K562 (cell line): ENCODE results near the gene C2CD4C. TPM values are rescaled to one million over a fixed set of nuclear protein-coding genes. Genes with fewer than 3 reads are reported as not detected.

ENCODE experiments used
- ATAC-seq: fragments of 200-7000 bp; cut with Tn5 transposase; 3 replicates; pipeline ENCODE4 v1.9.1; 2020; ENCODE audit warnings: moderate library complexity
- BruUV-seq: library from RNA; stranded (reverse); fragments of 400-500 nt; replicated peaks from 2 replicates; lab custom pipeline; 2021; lab: Mats Ljungman, UMichigan
- CTCF ChIA-PET: fragments of 300-600 bp; formaldehyde crosslinking; extraction: SDS; loops from one replicate; lab custom pipeline; 2021; ENCODE audit warnings: low intra/inter-chr PET ratio; lab: Yijun Ruan, JAX
- POLR2A ChIA-PET: fragments of 300-600, 350-650 bp; sonication (Branson Sonifier 250); formaldehyde crosslinking; extraction: SDS; loops from one replicate; lab custom pipeline; 2021; ENCODE audit warnings: antibody characterized with exemption, inconsistent platforms; lab: Yijun Ruan, JAX
- DNase-seq, 4 experiments: peaks; one replicate each; pipeline versions ENCODE4 v3.0.0 to v3.0.0-alpha.2; 2011 to 2018; ENCODE audit warnings: low spot score in 3 of 4, mixed read lengths in 3 of 4; ENCODE audit errors: extremely low read depth in 1 of 4
- FAIRE-seq: peaks from 2 replicates; lab custom pipeline; 2011; peaks lifted over from hg19 to GRCh38; lab: Jason Lieb, UNC
- H2AFZ ChIP-seq: 2 replicates; pipeline ENCODE4 v1.6.0; 2011; ENCODE audit warnings: low read depth, low read length, control low read depth, inconsistent platforms
- H3K27ac ChIP-seq: fragments of 200-600 bp; 3 replicates; pipeline ENCODE4 v1.8.0; 2011; ENCODE audit warnings: low read depth, mild to moderate bottlenecking, control low read depth, inconsistent platforms, low read length, moderate library complexity, mixed read lengths; ENCODE audit errors: extremely low read depth
- H3K27me3 ChIP-seq, 2 experiments: fragments of 300-600 bp in 1 of 2; 2 replicates in 1 of 2; 3 replicates in 1 of 2; pipeline versions ENCODE4 v1.6.0 to v1.8.0; 2011; ENCODE audit warnings: inconsistent platforms in 2 of 2, low read length in 2 of 2, mild to moderate bottlenecking in 1 of 2, mixed read lengths in 1 of 2, moderate library complexity in 1 of 2; ENCODE audit not compliant: control insufficient read depth in 2 of 2, insufficient read depth in 2 of 2
- H3K36me3 ChIP-seq: fragments of 300-600 bp; 3 replicates; pipeline ENCODE4 v1.8.0; 2011; ENCODE audit warnings: mild to moderate bottlenecking, low read length, inconsistent platforms; ENCODE audit not compliant: control insufficient read depth, insufficient read depth
- H3K4me1 ChIP-seq, 2 experiments: fragments of 200-600 bp in 1 of 2; replicated peaks in 1 of 2; 2 replicates in 1 of 2; 3 replicates in 1 of 2; pipeline versions ENCODE4 v1.5.1 to v1.8.0; 2011; ENCODE audit warnings: inconsistent platforms in 2 of 2, low read length in 2 of 2, mild to moderate bottlenecking in 1 of 2, mixed read lengths in 1 of 2, moderate library complexity in 1 of 2; ENCODE audit not compliant: control insufficient read depth in 2 of 2, insufficient read depth in 2 of 2
- H3K4me2 ChIP-seq: 2 replicates; pipeline ENCODE4 v1.6.1; 2011; ENCODE audit warnings: low read length, control low read depth, inconsistent platforms, mixed read lengths; ENCODE audit not compliant: insufficient read depth
- H3K4me3 ChIP-seq: fragments of 200-600 bp; sonication (generic), shearing (Covaris generic); 2 replicates; pipeline ENCODE4 v1.5.1; 2016; ENCODE audit warnings: control low read depth, inconsistent platforms
- H3K79me2 ChIP-seq: fragments of 200-600 bp; 3 replicates; pipeline ENCODE4 v1.8.0; 2011; ENCODE audit warnings: low read length, inconsistent platforms; ENCODE audit not compliant: control insufficient read depth, insufficient read depth
- H3K9ac ChIP-seq, 2 experiments: 2 replicates each; pipeline versions ENCODE4 v1.6.0 to v1.6.1; 2011; ENCODE audit warnings: low read depth in 2 of 2, low read length in 2 of 2, control low read depth in 1 of 2, inconsistent platforms in 1 of 2, mild to moderate bottlenecking in 1 of 2, mixed read lengths in 1 of 2; ENCODE audit not compliant: insufficient read depth in 1 of 2
- H3K9me1 ChIP-seq: one replicate; pipeline ENCODE4 v1.6.0; 2011; ENCODE audit warnings: inconsistent platforms, mild to moderate bottlenecking, low read length, moderate library complexity; ENCODE audit not compliant: control insufficient read depth, insufficient read depth
- H3K9me3 ChIP-seq: replicated peaks from 2 replicates; pipeline ENCODE4 v1.5.1; 2011; ENCODE audit warnings: low read depth, low read length, inconsistent platforms; ENCODE audit not compliant: control insufficient read depth, insufficient read depth
- H4K20me1 ChIP-seq: replicated peaks from 2 replicates; pipeline ENCODE4 v1.6.1; 2011; ENCODE audit warnings: low read length, inconsistent platforms, mixed read lengths; ENCODE audit not compliant: control insufficient read depth, insufficient read depth
- BRD9 ChIP-seq: fragments of 450-650 bp; IDR thresholded peaks from 2 replicates; pipeline ENCODE4 v1.6.1; 2018; ENCODE audit warnings: low read depth; ENCODE audit not compliant: partially characterized antibody
- CEBPB ChIP-seq: fragments of 450-650 bp; IDR thresholded peaks from 2 replicates; pipeline ENCODE4 v1.6.1; 2016; ENCODE audit warnings: missing genetic modification characterization, missing compliant biosample characterization
- CEBPG ChIP-seq, 3 experiments: fragments of 200-800 bp in 1 of 3; sonication (Bioruptor generic) in 1 of 3; sonication (generic) in 1 of 3; formaldehyde crosslinking in 1 of 3; IDR thresholded peaks in 2 of 3; conservative IDR thresholded peaks in 1 of 3; 2 replicates each; pipeline versions ENCODE4 v1.6.1 to v1.8.0; 2016 to 2022; ENCODE audit warnings: missing compliant biosample characterization in 2 of 3, missing genetic modification characterization in 2 of 3, mild to moderate bottlenecking in 1 of 3, missing genetic modification reagents in 1 of 3
- GTF2E2 ChIP-seq: fragments of 200-800 bp; sonication (Bioruptor generic); IDR thresholded peaks from 2 replicates; pipeline ENCODE4 v1.6.1; 2016; ENCODE audit warnings: missing genetic modification characterization, missing compliant biosample characterization
- JUND ChIP-seq, 2 experiments: IDR thresholded peaks; 2 replicates in 1 of 2; 3 replicates in 1 of 2; pipeline ENCODE4 v1.6.1; 2011; ENCODE audit warnings: borderline replicate concordance in 2 of 2, low read depth in 2 of 2, low read length in 2 of 2, improper control_type of control experiment in 1 of 2, missing biosample characterization in 1 of 2, missing genetic modification characterization in 1 of 2, missing genetic modification reagents in 1 of 2
- NCOA6 ChIP-seq: fragments of 450-650 bp; IDR thresholded peaks from 2 replicates; pipeline ENCODE4 v1.6.1; 2017; ENCODE audit warnings: mild to moderate bottlenecking
- ZBTB5 ChIP-seq: fragments of 450-650 bp; IDR thresholded peaks from 2 replicates; pipeline ENCODE4 v1.6.1; 2017; ENCODE audit warnings: antibody characterized with exemption
- ZFX ChIP-seq: sonication (generic); formaldehyde crosslinking; IDR thresholded peaks from 2 replicates; pipeline ENCODE4 v1.8.0; 2022; ENCODE audit warnings: mild to moderate bottlenecking, missing genetic modification reagents, moderate library complexity
- WGBS: fragments of 100-300 bp; shearing (Covaris generic); methylation state at CpG from one replicate; pipeline ENCODE4 v1.1.6; 2016; ENCODE audit warnings: low coverage, mixed read lengths; ENCODE audit not compliant: insufficient coverage; ENCODE audit errors: missing lambda C conversion rate; 5-methylcytosine and 5-hydroxymethylcytosine counted together
- in situ Hi-C: fragments of 300-500 bp; cut with MboI; formaldehyde crosslinking; loops from 4 replicates; pipeline ENCODE4 v1.15.0; 2018; ENCODE audit warnings: inconsistent platforms, mixed read lengths
- intact Hi-C: fragments of 100-400 bp; cut with micrococcal nuclease; formaldehyde crosslinking; loops from 2 replicates; pipeline ENCODE4 v1.14.2; 2022
- polyA plus RNA-seq, 8 experiments: library from polyadenylated mRNA; depleted of rRNA in 4 of 8; stranded (reverse) in 5 of 8; unstranded in 3 of 8; fragments of >200 nt; fragmentation: Nextera tagmentation in 2 of 8; fragmentation: Illumina TruSeq in 1 of 8; extraction: Ambion mirVana in 2 of 8; extraction: Trizol in 1 of 8; gene quantifications; 2 replicates each; pipeline versions ENCODE4 v1.2.1 to v1.2.3, GENCODE V29; 2011 to 2014; ENCODE audit warnings: inconsistent platforms in 1 of 8, missing spikeins in 1 of 8
- total RNA-seq, 7 experiments: library from RNA; depleted of rRNA in 6 of 7; stranded (reverse); fragments of >200 nt in 6 of 7; fragmentation: Illumina TruSeq in 2 of 7; extraction: Trizol in 2 of 7; gene quantifications; 2 replicates each; pipeline versions ENCODE4 v1.2.1 to v1.2.3, GENCODE V29; 2011 to 2021; ENCODE audit warnings: low replicate concordance in 1 of 7

Gene C2CD4C
- total and polyA plus RNA-seq, 9 of the 15 experiments (the other 6 are each of a cell fraction or from before 2014, with no cell fraction given): 0.01 to 0.07 TPM; not detected in 7

- H3K79me2 ChIP-seq: no peaks in the 10 kb centered on the region
- no peak overlapping the region for H3K9ac ChIP-seq
- peaks cover 44 to 76% of the 10 kb centered on the region in 2 experiments for H3K27me3 ChIP-seq
- no peak overlapping the region for H2AFZ ChIP-seq
- peaks cover 0 to 10% of the 10 kb centered on the region in 2 experiments; a peak in 3 of 5 replicates for H3K4me1 ChIP-seq
- ChIA-PET POLR2A (interaction anchor here (0.5 to 1.1 kb wide), 2 partner anchors 41 to 176 kb away, joined by 3 read pairs; no protein-coding TSS in a partner anchor), CTCF (no interaction called here)
- in situ Hi-C loops (no loop called here), intact Hi-C loops (no loop called here)
- no peaks in the 10 kb centered on the region for H3K9me3 ChIP-seq
- BruUV-seq: no TSS peak
- FAIRE-seq (no peak), DNase-seq (no peak), ATAC-seq (no peak)
- H4K20me1 ChIP-seq: no peaks in the 10 kb centered on the region
- no peak overlapping the region for H3K4me2 ChIP-seq
- TF ChIP-seq GTF2E2 (no peak), JUND (IDR thresholded peaks at IDR 0.05; ENCODE audit: borderline replicate concordance, low read depth, low read length) (no peak), JUND (tag; IDR thresholded peaks at IDR 0.05; ENCODE audit: borderline replicate concordance, low read depth, low read length) (no peak), NCOA6 (no peak), CEBPG (CRISPR knock-in tag; IDR thresholded peaks at IDR 0.05) (no peak), CEBPG (tag; conservative IDR thresholded peaks at IDR 0.05 in 1 of 2, IDR thresholded peaks at IDR 0.05 in 1 of 2) (peak in 1 of 2 experiments; percentile 29; a peak in 1 of 4 replicates), CEBPB (tag) (peak; percentile 61), ZFX (CRISPR knock-in tag) (no peak), BRD9 (no peak), ZBTB5 (no peak)
- H3K4me3 ChIP-seq: no peak overlapping the region
- no peak overlapping the region for H3K27ac ChIP-seq
- no peaks in the 10 kb centered on the region for H3K9me1 ChIP-seq
- WGBS: 10% methylated on average over 17 of the region's 17 CpGs
- H3K36me3 ChIP-seq: no peaks in the 10 kb centered on the region
Observed at GRCh38 chr19:366205-366783, 42.7 kb downstream of the C2CD4C start.
